Mammary epithelial cell (primary cell): ENCODE data around the gene ALG1.
"Not testable (repeated sequence)": the region's sequence is repeated elsewhere in the genome, so short reads cannot be mapped to it uniquely, and the experiment has no call there.

Experiments
- CTCF ChIP-seq, 2 donors: IDR thresholded peaks in 1 of 2; conservative IDR thresholded peaks in 1 of 2; 2 replicates each; pipeline ENCODE4 v1.5.1; 2011 to 2012; ENCODE audit warnings: inconsistent platforms in 2 of 2, low read length in 2 of 2, mild to moderate bottlenecking in 2 of 2, control low read depth in 1 of 2, low read depth in 1 of 2; ENCODE audit not compliant: insufficient read depth in 1 of 2; ENCODE audit errors: extremely low read depth in 1 of 2
- EZH2 ChIP-seq: IDR thresholded peaks from 2 replicates; pipeline ENCODE4 v1.6.1; 2012; ENCODE audit warnings: low read length, inconsistent platforms, borderline replicate concordance

- TF ChIP-seq EZH2; CTCF (conservative IDR thresholded peaks at IDR 0.05 in 1 of 2, IDR thresholded peaks at IDR 0.05 in 1 of 2; ENCODE audit: extremely low read depth in 1 of 2, insufficient read depth in 1 of 2, low read depth in 1 of 2, low read length in 2 of 2): not testable (repeated sequence)
Observed at GRCh38 chr16:5103296-5104032, 31.8 kb downstream of the ALG1 start.
